ENCODE results near the gene COL16A1.
A peak's percentile ranks its signal among the peaks of the same experiment; 100 is the strongest.
"Not testable (repeated sequence)": the region's sequence is repeated elsewhere in the genome, so short reads cannot be mapped to it uniquely, and the experiment has no call there.

Gene COL16A1

GRCh38 chr1:31732751-31733289, 29.0 kb upstream of the COL16A1 start:
- no peak for DNase-seq (ENCODE audit: low read depth)

DNA sequence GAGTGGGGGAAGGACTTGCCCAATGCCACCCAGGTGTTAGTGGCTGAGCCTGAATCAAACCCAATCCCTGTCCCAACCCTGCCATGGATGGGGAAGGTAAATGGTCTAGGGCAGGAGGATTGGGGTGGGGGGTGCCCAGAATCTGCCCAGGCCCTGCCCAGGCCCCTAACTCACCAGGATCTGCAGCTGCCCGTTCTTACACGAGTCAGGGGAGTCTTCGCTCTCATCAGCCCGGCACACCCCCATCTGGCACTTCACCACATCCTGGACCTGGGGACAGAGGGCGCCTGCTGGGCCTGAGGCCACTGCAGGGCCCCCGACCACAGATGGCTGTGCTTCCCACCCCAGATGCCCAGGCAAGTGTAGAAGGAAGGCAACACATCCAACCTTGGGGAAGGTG, 28.5 kb upstream of the COL16A1 start:
- DNase-seq (ENCODE audit: low read depth) = no peak

DNA sequence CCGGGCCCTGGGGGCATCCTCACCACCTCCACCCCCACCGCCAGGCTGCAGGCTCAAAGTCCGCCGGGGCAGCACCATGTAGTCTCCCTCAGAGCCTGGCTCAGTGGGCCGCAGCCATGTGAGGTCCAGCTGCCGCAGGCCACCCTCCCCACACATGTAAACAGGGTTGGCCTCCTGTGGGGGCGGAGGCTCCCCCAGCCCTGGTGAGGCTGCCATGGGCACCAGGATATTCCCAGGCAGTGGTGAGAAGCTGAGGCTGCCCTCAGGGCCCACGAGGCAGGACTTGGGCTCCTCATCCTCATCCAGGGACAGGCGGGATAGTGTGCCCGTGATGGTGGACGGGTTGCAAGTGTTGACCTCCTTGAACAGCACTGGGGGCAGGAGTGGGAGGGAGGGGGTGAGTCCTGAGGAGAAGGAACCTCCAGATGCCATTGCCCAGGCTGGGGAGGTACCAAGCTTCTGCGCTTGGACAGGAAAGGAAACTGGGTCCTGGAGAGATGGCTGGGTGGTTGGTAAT, 27.3 kb upstream of the COL16A1 start:
- DNase-seq (ENCODE audit: low read depth) = no peak

GRCh38 chr1:31730336-31731048, 26.7 kb upstream of the COL16A1 start:
- DNase-seq (ENCODE audit: low read depth) = no peak

DNA sequence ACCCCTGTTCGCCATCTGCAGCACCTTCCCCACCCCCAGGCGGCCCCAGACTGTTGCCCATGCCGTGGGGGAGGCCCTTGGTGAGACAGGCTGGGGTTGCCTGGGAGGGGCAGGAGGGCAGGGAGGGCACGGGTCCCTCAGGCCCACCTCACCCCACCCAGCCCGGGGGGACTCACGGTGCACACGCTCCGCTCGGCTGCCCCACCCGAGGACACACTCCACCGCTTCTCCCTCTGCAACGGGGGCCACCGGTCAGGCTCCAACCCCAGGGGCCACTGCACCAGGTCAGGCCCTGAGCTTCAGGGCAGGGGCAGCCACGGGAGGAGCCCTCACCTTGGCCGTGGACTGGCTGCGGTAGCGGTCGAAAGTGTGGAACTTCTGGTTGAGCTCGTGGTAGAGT, 24.0 kb upstream of the COL16A1 start:
- no peak for DNase-seq (ENCODE audit: low read depth)

DNA sequence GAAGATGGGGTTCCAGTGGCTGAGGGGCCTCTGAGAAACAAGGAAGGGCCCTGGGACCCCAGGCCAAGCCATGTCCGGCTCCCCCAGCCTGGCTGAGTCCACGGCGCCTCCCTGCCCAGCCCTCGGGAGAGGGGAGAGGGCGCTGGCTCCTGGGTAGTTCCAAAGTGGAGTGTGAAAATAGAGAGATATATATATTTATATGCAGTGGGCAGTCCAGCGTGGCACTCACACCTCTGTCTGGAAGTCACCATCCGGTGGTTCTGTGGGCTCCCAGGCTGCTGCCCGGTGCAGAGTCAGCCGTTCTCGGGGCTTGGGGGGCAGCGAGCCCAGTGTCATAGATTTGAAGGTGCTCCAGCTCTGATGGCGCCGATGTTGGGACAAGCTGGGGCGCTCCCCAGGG, 23.4 kb upstream of the COL16A1 start:
- DNase-seq (ENCODE audit: low read depth) = no peak

- DNase-seq (ENCODE audit: low read depth) = no peak
These were observed 22.9 kb upstream of the COL16A1 start for GRCh38 chr1:31726715-31727114.

DNA sequence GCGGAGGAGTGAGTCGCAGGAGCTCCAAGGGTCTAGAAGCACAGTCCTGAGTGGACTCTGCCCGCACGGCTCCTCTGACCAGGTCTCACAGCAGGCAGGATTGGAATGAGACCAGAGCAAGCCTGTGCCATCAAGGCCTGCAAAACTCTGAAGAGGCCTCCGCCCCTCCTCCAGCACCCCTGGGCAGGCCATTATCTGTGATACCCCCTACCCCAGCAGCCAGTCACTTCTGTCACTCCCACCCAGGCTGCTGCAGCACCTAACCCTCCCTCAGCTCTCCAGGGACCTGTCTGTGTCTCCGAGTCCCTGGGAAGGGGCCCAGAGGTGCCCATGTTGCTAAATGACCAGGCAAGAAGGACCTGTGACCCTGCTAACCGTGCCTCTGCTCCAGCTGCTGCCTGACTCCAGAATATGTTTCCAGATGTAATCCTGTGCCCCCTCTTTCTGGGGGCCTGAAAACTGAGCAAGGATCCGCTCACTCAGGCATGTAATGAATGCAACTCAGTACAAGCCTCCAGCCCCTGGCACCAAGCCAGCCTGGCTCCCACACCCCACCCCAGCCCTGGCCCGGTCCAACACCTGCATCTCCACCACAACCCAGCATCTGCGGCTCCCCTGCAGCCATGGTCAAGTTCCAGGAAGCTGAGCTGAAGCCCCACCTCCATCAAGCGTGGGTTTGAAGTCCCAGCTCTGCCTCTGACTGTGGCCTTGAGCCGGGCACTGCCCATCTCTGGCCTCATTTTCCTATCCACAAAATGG, 22.1 kb upstream of the COL16A1 start:
- DNase-seq (ENCODE audit: low read depth) = no peak

GRCh38 chr1:31725134-31725533, 21.3 kb upstream of the COL16A1 start:
- no peak for DNase-seq (ENCODE audit: low read depth)

GRCh38 chr1:31723828-31724359, 20.1 kb upstream of the COL16A1 start:
- no peak for DNase-seq (ENCODE audit: low read depth)

DNA sequence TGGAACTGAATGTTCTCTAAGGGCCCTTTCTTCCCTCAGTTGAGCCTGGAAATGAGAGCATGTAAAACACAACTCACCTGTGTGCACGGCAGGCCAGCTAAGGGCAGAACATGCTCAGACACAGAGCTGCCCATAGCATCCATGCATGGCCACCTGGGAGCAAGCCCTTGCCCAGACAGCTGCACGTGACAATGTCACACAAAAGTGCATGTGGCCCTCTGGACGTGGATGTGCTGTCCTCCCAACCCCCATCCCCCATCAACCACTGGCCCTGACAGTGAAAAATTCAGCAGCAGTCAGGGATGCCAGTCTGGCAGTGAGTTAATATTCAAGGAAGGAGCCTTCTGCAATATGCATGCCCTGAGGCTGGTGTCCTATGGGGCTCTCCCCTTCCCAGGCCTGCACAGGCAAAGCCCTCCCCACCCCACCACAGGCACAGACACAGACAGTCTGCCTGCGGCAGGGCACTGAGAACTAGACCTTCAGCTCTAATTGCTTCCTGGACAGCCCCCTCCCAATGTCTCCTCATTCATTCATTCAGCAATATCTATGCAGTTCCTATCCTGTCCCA, 14.6 kb upstream of the COL16A1 start:
- DNase-seq (ENCODE audit: low read depth) = no peak

GRCh38 chr1:31717341-31717740, 13.5 kb upstream of the COL16A1 start:
- no peak for DNase-seq (ENCODE audit: low read depth)

DNA sequence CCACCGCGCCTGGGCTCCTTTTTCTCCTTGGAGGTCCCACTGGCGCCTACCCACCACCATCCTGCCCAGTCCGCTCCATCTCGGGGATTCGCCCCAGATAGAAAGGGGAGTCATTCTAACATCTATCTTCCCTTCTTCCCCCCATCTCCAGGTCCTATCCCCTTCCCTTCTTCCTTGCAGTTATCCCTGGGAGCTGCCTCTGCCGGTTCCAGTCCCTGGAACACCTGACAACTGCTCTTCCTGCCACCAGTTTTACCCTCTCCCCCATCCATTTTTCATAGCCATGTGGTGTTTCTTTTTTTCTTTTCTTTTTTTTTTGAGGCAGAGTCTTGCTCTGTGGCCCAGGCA, 12.0 kb upstream of the COL16A1 start:
- DNase-seq (ENCODE audit: low read depth) = no peak

DNA sequence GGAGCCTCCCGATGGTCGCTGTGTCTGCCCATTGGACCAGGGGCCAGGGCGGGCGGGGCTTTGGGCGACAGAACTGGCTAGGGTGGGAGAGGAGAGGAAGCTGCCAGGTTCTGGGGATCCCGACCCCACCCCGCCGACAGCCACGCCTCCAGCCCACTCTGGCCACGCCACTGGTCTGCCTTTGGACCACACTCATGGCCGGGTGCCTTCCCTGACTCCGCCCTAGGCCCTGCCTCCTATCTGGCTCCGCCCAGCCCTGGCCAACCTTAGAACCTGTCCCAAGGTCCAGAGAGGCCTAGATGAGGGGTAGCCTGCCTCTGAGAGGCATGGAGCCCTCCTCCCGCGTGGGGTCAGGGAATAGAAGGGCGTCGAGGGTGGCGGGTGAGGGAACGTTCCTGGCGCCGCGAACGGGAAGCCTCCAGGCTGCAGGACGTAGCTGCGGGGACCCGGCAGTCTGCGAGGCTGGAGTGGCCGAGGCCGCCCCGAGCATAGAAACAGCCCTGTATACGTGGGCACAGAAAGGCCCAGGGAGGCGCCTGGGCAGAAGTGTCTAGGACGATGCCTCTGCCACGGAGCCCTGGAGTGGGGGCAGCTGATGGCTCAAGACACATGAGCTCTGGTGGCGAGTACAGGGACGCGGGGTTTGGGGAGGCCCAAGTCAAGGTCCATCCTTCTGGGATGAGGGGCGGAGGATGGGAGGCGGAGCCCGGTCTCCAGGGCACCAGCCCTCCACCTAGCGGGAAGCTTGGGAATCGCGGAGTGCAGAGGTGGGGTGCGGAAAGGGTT, 11.5 kb upstream of the COL16A1 start:
- DNase-seq (ENCODE audit: low read depth) = peak; percentile 74

DNA sequence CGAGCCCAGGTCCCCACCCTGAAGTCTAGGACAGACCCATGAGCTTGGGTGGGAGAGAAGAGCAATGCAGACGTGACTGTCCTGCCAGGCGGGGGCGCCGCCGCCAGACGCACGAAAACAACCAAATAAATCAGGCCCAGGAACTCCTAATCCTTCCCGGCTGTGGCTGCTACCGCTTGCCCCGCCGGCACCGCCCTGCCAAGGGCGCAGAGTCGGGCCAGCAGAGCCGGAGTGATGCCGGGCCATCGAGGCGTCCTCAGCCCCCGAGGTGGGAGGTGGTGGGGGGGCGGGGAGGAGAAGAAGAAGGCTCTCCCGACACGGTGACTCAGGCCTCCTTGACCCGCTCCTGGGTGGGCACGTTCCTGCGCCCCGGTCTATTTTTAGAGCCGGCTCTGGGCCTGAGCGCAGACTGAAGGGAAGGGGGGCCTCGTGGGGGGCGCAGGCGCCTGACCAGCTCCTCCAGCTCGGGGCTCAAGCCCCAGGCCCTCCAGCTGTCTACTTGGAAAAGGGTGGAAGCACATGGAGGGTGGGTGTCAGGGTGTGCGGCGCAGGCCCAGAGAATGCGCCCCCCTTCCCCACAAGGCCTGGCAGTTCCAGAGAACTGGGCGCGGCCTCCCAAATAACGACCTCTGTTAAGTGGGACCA, 10.7 kb upstream of the COL16A1 start:
- DNase-seq (ENCODE audit: low read depth) = no peak

- DNase-seq (ENCODE audit: low read depth) = peak; percentile 96
These were observed 8.8 kb upstream of the COL16A1 start for GRCh38 chr1:31712630-31713029.

DNA sequence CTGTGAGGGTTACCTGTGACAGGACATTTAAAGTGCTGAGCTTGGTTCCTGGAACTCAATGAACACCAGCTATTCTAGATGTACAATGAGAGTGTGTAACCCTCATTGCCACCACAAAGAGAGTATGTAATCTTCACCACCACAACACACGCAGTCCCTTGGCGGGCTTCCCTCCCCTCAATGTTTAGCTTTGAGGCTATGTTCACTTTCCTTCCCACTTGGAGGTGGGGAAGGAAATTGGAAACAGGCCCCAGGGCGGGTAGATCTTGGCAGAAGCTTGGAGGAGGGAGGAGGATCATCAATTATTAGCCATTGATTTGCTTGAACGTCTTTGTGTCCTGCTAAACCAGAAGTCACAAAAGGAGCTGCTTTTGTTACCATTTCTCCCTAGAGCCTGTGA, 8.3 kb upstream of the COL16A1 start:
- no peak for DNase-seq (ENCODE audit: low read depth)

DNA sequence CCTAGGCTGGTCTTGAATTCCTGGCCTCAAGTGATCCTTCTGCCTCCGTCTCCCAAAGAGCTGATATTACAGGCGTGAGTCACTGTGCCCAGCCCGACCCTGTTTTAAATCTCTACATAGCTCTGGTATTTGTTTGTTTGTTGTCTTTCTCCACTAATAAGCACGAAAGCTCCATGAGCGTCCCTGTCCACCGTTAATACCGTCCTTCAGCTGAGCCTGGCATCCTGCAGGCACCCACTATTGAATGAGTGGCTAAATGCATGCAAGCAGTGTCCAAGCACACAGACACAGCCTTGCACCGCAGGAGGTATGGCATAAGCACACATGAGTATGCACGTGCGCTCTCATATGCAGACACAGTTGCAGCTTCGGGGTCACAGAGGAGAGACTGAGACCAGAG, 4.5 kb upstream of the COL16A1 start:
- no peak for DNase-seq (ENCODE audit: low read depth)

- no peak for DNase-seq (ENCODE audit: low read depth)
These were observed 3.9 kb upstream of the COL16A1 start for GRCh38 chr1:31707711-31708110.

GRCh38 chr1:31707059-31707600, 3.3 kb upstream of the COL16A1 start:
- DNase-seq (ENCODE audit: low read depth) = not testable (repeated sequence)

Measured in GM04503 (cell line).